K562 (cell line): ENCODE measurements around the gene UTP11. TPM values are rescaled to one million over a fixed set of nuclear protein-coding genes. Genes with fewer than 3 reads are reported as not detected.

Experiments
- HMG20B ChIP-seq: fragments of 250-450 bp; sonication (Bioruptor Pico); IDR thresholded peaks from 2 replicates; pipeline ENCODE4 v1.5.0; 2021; ENCODE audit warnings: mild to moderate bottlenecking
- MAFK ChIP-seq: IDR thresholded peaks from 2 replicates; pipeline ENCODE4 v1.6.1; 2011; ENCODE audit warnings: low read length, improper control_type of control experiment
- MTA3 ChIP-seq: fragments of 450-650 bp; formaldehyde crosslinking; IDR thresholded peaks from 2 replicates; pipeline ENCODE4 v1.6.1; 2017; ENCODE audit warnings: mild to moderate bottlenecking, borderline replicate concordance
- PHF21A ChIP-seq: fragments of 450-650 bp; IDR thresholded peaks from 2 replicates; pipeline ENCODE4 v1.6.1; 2017; ENCODE audit warnings: low read depth, borderline replicate concordance
- POLR2G ChIP-seq: fragments of 200-400 bp; formaldehyde crosslinking; IDR thresholded peaks from 2 replicates; pipeline ENCODE4 v1.6.1; 2017; ENCODE audit warnings: low read depth, mild to moderate bottlenecking, antibody characterized with exemption, low read length, moderate library complexity
- PTTG1 ChIP-seq: fragments of 450-650 bp; IDR thresholded peaks from 2 replicates; pipeline ENCODE4 v1.6.1; 2016; ENCODE audit warnings: low read depth, mild to moderate bottlenecking, missing genetic modification characterization, missing compliant biosample characterization
- SP1 ChIP-seq: sonication (generic); formaldehyde crosslinking; IDR thresholded peaks from 2 replicates; pipeline ENCODE4 v1.8.1; 2022; ENCODE audit warnings: mild to moderate bottlenecking, missing genetic modification reagents
- TFAM ChIP-seq: fragments of 250-450 bp; sonication (Bioruptor Pico); conservative IDR thresholded peaks from 2 replicates; pipeline ENCODE4 v1.5.0; 2021; ENCODE audit warnings: mild to moderate bottlenecking, moderate library complexity
- ZNF75A ChIP-seq: fragments of 450-650 bp; formaldehyde crosslinking; IDR thresholded peaks from 2 replicates; pipeline ENCODE4 v1.4.0; 2020; ENCODE audit warnings: mild to moderate bottlenecking
- polyA plus RNA-seq, 8 experiments: library from polyadenylated mRNA; depleted of rRNA in 4 of 8; stranded (reverse) in 5 of 8; unstranded in 3 of 8; fragments of >200 nt; fragmentation: Nextera tagmentation in 2 of 8; fragmentation: Illumina TruSeq in 1 of 8; extraction: Ambion mirVana in 2 of 8; extraction: Trizol in 1 of 8; gene quantifications; 2 replicates each; pipeline versions ENCODE4 v1.2.1 to v1.2.3, GENCODE V29; 2011 to 2014; ENCODE audit warnings: inconsistent platforms in 1 of 8, missing spikeins in 1 of 8
- total RNA-seq, 7 experiments: library from RNA; depleted of rRNA in 6 of 7; stranded (reverse); fragments of >200 nt in 6 of 7; fragmentation: Illumina TruSeq in 2 of 7; extraction: Trizol in 2 of 7; gene quantifications; 2 replicates each; pipeline versions ENCODE4 v1.2.1 to v1.2.3, GENCODE V29; 2011 to 2021; ENCODE audit warnings: low replicate concordance in 1 of 7
- TF ChIP-seq, protein P1 (sequence below): fragments of 450-650 bp; IDR thresholded peaks from 2 replicates; pipeline ENCODE4 v1.6.1; 2016; ENCODE audit warnings: mild to moderate bottlenecking, moderate library complexity
- TF ChIP-seq, protein P2 (sequence below): fragments of 250-450 bp; sonication (Bioruptor Pico); IDR thresholded peaks from 2 replicates; pipeline ENCODE4 v1.8.0; 2022; ENCODE audit warnings: inconsistent platforms
- TF ChIP-seq, protein P3 (sequence below): sonication (generic); formaldehyde crosslinking; IDR thresholded peaks from 2 replicates; pipeline ENCODE4 v1.8.0; 2022; ENCODE audit warnings: missing genetic modification reagents, mild to moderate bottlenecking, moderate library complexity, borderline replicate concordance

Gene UTP11
- total and polyA plus RNA-seq, 9 of the 15 experiments (the other 6 are each of a cell fraction or from before 2014, with no cell fraction given), result 91.1 to 378 (median 221) TPM

DNA sequence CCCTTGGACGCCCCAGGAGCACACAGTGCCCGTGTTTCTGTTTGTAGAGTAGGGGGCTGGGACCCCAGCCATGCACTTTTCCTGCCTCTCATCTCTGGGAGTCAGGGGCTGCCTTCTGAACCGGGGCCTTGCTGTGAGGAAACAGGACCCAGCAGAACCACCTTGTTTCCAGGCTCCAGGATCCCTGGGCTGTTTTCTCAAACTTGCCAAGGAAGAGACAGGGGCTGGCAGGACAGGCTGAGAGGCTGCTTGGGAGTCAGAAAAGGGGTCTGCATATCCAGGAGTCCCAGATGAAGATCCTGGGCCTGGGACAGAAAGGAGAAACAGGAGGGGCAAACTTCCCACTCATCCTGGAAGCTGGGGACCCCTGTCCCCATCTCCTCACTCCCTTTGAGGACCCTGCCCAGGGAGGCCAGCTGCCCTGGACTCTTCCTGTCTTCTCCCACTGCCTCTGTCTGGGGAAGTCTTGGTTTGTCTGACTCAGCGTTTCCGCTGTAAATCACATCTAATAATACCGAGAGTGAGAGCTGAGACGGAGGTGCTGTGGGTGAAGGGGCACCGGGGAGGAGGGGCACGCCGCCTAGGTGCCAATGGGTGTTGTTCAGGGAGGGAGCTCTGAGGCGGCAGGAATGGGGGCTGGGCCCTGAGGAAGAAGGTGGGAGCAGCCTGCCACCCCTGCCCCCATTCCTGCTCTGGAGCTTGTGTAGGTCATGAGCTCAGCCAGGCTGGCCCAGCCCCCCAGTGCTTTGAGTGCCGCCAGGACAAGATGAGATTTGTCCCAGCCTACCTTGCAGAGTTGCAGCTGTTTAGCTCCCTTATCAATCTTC lies 17.4 kb downstream of the UTP11 start (continued):
- TF ChIP-seq SP1 (no peak), PTTG1 (tag) (no peak), MTA3 (no peak), POLR2G (0 out of 2 replicates have a peak, but pooled peaks have one; percentile 36), PHF21A (peak; percentile 41; the same call in 1 of the 2 replicates), ZNF75A (CRISPR knock-in tag) (no peak), HMG20B (no peak), MAFK (peak; percentile 83), TFAM (CRISPR knock-in tag) (no peak)
- TF ChIP-seq, protein P1, sequence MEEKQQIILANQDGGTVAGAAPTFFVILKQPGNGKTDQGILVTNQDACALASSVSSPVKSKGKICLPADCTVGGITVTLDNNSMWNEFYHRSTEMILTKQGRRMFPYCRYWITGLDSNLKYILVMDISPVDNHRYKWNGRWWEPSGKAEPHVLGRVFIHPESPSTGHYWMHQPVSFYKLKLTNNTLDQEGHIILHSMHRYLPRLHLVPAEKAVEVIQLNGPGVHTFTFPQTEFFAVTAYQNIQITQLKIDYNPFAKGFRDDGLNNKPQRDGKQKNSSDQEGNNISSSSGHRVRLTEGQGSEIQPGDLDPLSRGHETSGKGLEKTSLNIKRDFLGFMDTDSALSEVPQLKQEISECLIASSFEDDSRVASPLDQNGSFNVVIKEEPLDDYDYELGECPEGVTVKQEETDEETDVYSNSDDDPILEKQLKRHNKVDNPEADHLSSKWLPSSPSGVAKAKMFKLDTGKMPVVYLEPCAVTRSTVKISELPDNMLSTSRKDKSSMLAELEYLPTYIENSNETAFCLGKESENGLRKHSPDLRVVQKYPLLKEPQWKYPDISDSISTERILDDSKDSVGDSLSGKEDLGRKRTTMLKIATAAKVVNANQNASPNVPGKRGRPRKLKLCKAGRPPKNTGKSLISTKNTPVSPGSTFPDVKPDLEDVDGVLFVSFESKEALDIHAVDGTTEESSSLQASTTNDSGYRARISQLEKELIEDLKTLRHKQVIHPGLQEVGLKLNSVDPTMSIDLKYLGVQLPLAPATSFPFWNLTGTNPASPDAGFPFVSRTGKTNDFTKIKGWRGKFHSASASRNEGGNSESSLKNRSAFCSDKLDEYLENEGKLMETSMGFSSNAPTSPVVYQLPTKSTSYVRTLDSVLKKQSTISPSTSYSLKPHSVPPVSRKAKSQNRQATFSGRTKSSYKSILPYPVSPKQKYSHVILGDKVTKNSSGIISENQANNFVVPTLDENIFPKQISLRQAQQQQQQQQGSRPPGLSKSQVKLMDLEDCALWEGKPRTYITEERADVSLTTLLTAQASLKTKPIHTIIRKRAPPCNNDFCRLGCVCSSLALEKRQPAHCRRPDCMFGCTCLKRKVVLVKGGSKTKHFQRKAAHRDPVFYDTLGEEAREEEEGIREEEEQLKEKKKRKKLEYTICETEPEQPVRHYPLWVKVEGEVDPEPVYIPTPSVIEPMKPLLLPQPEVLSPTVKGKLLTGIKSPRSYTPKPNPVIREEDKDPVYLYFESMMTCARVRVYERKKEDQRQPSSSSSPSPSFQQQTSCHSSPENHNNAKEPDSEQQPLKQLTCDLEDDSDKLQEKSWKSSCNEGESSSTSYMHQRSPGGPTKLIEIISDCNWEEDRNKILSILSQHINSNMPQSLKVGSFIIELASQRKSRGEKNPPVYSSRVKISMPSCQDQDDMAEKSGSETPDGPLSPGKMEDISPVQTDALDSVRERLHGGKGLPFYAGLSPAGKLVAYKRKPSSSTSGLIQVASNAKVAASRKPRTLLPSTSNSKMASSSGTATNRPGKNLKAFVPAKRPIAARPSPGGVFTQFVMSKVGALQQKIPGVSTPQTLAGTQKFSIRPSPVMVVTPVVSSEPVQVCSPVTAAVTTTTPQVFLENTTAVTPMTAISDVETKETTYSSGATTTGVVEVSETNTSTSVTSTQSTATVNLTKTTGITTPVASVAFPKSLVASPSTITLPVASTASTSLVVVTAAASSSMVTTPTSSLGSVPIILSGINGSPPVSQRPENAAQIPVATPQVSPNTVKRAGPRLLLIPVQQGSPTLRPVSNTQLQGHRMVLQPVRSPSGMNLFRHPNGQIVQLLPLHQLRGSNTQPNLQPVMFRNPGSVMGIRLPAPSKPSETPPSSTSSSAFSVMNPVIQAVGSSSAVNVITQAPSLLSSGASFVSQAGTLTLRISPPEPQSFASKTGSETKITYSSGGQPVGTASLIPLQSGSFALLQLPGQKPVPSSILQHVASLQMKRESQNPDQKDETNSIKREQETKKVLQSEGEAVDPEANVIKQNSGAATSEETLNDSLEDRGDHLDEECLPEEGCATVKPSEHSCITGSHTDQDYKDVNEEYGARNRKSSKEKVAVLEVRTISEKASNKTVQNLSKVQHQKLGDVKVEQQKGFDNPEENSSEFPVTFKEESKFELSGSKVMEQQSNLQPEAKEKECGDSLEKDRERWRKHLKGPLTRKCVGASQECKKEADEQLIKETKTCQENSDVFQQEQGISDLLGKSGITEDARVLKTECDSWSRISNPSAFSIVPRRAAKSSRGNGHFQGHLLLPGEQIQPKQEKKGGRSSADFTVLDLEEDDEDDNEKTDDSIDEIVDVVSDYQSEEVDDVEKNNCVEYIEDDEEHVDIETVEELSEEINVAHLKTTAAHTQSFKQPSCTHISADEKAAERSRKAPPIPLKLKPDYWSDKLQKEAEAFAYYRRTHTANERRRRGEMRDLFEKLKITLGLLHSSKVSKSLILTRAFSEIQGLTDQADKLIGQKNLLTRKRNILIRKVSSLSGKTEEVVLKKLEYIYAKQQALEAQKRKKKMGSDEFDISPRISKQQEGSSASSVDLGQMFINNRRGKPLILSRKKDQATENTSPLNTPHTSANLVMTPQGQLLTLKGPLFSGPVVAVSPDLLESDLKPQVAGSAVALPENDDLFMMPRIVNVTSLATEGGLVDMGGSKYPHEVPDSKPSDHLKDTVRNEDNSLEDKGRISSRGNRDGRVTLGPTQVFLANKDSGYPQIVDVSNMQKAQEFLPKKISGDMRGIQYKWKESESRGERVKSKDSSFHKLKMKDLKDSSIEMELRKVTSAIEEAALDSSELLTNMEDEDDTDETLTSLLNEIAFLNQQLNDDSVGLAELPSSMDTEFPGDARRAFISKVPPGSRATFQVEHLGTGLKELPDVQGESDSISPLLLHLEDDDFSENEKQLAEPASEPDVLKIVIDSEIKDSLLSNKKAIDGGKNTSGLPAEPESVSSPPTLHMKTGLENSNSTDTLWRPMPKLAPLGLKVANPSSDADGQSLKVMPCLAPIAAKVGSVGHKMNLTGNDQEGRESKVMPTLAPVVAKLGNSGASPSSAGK, result no peak
- TF ChIP-seq, protein P2, sequence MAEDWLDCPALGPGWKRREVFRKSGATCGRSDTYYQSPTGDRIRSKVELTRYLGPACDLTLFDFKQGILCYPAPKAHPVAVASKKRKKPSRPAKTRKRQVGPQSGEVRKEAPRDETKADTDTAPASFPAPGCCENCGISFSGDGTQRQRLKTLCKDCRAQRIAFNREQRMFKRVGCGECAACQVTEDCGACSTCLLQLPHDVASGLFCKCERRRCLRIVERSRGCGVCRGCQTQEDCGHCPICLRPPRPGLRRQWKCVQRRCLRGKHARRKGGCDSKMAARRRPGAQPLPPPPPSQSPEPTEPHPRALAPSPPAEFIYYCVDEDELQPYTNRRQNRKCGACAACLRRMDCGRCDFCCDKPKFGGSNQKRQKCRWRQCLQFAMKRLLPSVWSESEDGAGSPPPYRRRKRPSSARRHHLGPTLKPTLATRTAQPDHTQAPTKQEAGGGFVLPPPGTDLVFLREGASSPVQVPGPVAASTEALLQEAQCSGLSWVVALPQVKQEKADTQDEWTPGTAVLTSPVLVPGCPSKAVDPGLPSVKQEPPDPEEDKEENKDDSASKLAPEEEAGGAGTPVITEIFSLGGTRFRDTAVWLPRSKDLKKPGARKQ (CRISPR knock-in tag), result no peak
- TF ChIP-seq, protein P3, sequence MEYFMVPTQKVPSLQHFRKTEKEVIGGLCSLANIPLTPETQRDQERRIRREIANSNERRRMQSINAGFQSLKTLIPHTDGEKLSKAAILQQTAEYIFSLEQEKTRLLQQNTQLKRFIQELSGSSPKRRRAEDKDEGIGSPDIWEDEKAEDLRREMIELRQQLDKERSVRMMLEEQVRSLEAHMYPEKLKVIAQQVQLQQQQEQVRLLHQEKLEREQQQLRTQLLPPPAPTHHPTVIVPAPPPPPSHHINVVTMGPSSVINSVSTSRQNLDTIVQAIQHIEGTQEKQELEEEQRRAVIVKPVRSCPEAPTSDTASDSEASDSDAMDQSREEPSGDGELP (CRISPR knock-in tag), result peak; percentile 28; the same call in 1 of the 2 replicates
